ENCODE measurements around the gene CERK. TPM values are rescaled to one million over a fixed set of nuclear protein-coding genes. Genes with fewer than 3 reads are reported as not detected.

The CERK gene
- total and polyA plus RNA-seq, 2 of the 13 experiments (the other 11 are each of a cell fraction or from before 2014, with no cell fraction given), result 40.3 to 41.9 TPM

GRCh38 chr22:46738647-46739093 is 618 bp upstream of the CERK start (continued):
- TF ChIP-seq ZBTB40 (IDR thresholded peaks at IDR 0.05) (no peak), ZBTB40 (CRISPR knock-in tag; IDR thresholded peaks at IDR 0.05) (no peak), KDM6A (CRISPR knock-in tag; IDR thresholded peaks at IDR 0.05; ENCODE audit: low read depth) (no peak), ATM (IDR thresholded peaks at IDR 0.05; ENCODE audit: borderline replicate concordance) (no peak), FOXM1 (CRISPR knock-in tag; IDR thresholded peaks at IDR 0.05) (no peak), KLF9 (CRISPR knock-in tag; IDR thresholded peaks at IDR 0.05; ENCODE audit: low read depth) (no peak), TARDBP (CRISPR knock-in tag; IDR thresholded peaks at IDR 0.05) (no peak), TSC22D2 (CRISPR knock-in tag; IDR thresholded peaks at IDR 0.05; ENCODE audit: borderline replicate concordance) (no peak), ZBTB38 (CRISPR knock-in tag; IDR thresholded peaks at IDR 0.05) (0 out of 2 replicates have a peak, but pooled peaks have one; percentile 7), ZNF326 (CRISPR knock-in tag; IDR thresholded peaks at IDR 0.05; ENCODE audit: borderline replicate concordance) (no peak), ZZZ3 (CRISPR knock-in tag; IDR thresholded peaks at IDR 0.05; ENCODE audit: borderline replicate concordance) (no peak), ZNF30 (CRISPR knock-in tag; IDR thresholded peaks at IDR 0.05) (no peak), SALL2 (CRISPR knock-in tag; IDR thresholded peaks at IDR 0.05) (no peak), CBX2 (IDR thresholded peaks at IDR 0.05; ENCODE audit: low read depth, low read length) (no peak), CBX2 (CRISPR knock-in tag; IDR thresholded peaks at IDR 0.05; ENCODE audit: low read depth) (no peak), GLMP (CRISPR knock-in tag; IDR thresholded peaks at IDR 0.05; ENCODE audit: borderline replicate concordance) (no peak), RCOR2 (CRISPR knock-in tag; IDR thresholded peaks at IDR 0.05) (no peak; the same call in 1 of the 2 replicates), ZNF563 (CRISPR knock-in tag; IDR thresholded peaks at IDR 0.05) (no peak)
- TF ChIP-seq, protein P1, sequence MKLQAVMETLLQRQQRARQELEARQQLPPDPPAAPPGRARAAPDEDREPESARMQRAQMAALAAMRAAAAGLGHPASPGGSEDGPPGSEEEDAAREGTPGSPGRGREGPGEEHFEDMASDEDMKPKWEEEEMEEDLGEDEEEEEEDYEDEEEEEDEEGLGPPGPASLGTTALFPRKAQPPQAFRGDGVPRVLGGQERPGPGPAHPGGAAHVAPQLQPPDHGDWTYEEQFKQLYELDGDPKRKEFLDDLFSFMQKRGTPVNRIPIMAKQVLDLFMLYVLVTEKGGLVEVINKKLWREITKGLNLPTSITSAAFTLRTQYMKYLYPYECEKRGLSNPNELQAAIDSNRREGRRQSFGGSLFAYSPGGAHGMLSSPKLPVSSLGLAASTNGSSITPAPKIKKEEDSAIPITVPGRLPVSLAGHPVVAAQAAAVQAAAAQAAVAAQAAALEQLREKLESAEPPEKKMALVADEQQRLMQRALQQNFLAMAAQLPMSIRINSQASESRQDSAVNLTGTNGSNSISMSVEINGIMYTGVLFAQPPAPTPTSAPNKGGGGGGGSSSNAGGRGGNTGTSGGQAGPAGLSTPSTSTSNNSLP (IDR thresholded peaks at IDR 0.05; ENCODE audit: low read depth, low read length), result no peak

Measured in HepG2 (cell line).